GM12801 (cell line): ENCODE measurements around the gene OLFML3.

ENCODE experiments used
- TF ChIP-seq, protein P1 (sequence below): IDR thresholded peaks from one replicate; pipeline ENCODE4 v1.5.1; 2011; ENCODE audit warnings: control low read depth; ENCODE audit not compliant: insufficient read length; ENCODE audit errors: extremely low read depth

The OLFML3 gene

GRCh38 chr1:113951719-113952118 is 27.6 kb upstream of the OLFML3 start:
- TF ChIP-seq, protein P1, sequence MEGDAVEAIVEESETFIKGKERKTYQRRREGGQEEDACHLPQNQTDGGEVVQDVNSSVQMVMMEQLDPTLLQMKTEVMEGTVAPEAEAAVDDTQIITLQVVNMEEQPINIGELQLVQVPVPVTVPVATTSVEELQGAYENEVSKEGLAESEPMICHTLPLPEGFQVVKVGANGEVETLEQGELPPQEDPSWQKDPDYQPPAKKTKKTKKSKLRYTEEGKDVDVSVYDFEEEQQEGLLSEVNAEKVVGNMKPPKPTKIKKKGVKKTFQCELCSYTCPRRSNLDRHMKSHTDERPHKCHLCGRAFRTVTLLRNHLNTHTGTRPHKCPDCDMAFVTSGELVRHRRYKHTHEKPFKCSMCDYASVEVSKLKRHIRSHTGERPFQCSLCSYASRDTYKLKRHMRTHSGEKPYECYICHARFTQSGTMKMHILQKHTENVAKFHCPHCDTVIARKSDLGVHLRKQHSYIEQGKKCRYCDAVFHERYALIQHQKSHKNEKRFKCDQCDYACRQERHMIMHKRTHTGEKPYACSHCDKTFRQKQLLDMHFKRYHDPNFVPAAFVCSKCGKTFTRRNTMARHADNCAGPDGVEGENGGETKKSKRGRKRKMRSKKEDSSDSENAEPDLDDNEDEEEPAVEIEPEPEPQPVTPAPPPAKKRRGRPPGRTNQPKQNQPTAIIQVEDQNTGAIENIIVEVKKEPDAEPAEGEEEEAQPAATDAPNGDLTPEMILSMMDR, result no peak

- TF ChIP-seq, protein P1, result no peak
Measured at GRCh38 chr1:113957984-113958383, 21.3 kb upstream of the OLFML3 start.

DNA sequence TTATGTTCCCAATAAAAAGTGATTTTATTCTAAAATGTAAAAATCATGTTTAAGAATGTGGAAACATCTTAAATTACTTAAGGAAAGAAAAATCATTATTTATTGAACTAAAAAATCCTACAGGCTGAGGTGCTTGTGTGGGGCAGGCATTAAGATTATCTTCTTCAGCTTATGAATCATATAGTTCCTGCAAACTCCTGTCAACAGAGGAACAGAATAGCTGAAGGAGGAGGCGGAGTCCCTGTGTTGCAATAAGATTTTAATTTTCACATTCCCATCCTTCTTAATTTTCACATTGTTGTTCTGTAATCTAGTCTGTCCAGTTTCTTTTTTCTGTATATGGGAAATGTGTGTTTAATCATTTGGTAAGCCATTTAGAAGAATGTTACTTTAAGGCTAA is 20.6 kb upstream of the OLFML3 start:
- TF ChIP-seq, protein P1, result no peak

DNA sequence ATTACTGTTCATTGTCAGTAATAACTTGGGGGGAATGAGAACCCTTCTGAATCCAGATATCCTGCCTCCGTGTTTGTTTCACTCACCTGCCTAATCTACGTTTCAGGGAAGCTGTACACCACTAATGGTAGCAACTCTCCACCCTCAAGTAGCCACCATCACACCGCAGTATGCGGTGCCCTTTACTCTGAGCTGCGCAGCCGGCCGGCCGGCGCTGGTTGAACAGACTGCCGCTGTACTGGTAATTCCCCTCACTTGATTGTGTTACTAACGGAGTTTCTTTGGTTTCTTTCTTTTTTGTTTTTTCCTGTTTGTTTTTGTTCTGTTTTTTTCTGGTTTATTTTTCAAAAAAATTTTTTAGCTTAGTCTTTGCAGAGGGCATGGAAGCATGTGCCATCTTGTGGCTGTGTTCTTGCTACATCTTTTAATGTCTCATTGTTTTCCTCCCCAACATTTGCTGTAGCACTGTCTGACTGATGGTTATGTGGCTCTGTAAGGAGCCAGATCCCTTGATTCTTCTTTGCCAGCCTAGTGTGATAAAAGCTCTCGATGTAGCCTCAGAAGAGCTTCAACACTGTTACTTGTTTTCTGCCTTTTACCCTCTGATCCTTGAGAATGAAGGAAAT is 15.9 kb upstream of the OLFML3 start:
- TF ChIP-seq, protein P1, result no peak

DNA sequence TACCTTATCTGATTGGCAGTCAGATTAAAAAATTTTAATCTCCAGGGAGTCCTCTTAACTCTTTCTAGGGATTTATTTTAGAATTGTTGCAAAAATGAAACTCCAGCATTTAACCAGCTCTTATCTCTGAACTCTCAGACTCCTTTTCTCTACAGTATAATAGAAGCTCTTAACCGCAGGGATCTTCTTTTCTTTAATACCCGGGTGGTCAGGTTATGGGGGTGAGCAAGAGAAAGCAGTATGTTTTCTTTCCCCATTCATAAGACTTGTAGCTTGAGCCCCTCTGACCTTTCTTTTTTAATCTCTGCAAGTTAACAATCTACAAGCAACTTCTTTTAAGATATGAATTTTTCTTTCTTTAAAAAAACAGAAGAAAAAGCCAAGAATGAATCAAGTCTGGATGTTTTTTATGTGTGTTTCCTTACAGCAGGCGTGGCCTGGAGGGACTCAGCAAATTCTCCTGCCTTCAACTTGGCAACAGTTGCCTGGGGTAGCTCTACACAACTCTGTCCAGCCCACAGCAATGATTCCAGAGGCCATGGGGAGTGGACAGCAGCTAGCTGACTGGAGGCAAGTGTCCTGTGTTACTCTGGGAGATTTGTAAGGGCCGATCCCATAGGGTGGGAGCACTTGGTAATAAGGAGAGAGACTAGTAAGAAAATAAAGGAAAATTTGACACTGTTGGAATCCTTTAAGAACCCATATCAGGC is 13.4 kb upstream of the OLFML3 start:
- TF ChIP-seq, protein P1, result no peak

DNA sequence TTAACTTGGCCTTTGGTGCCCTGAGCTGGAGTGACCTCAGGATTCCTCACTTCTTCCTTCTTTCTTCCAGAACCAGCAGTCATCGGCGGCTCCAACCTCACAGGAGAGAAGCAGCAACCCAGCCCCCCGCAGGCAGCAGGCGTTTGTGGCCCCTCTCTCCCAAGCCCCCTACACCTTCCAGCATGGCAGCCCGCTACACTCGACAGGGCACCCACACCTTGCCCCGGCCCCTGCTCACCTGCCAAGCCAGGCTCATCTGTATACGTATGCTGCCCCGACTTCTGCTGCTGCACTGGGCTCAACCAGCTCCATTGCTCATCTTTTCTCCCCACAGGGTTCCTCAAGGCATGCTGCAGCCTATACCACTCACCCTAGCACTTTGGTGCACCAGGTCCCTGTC is 6.3 kb upstream of the OLFML3 start:
- TF ChIP-seq, protein P1, result no peak

DNA sequence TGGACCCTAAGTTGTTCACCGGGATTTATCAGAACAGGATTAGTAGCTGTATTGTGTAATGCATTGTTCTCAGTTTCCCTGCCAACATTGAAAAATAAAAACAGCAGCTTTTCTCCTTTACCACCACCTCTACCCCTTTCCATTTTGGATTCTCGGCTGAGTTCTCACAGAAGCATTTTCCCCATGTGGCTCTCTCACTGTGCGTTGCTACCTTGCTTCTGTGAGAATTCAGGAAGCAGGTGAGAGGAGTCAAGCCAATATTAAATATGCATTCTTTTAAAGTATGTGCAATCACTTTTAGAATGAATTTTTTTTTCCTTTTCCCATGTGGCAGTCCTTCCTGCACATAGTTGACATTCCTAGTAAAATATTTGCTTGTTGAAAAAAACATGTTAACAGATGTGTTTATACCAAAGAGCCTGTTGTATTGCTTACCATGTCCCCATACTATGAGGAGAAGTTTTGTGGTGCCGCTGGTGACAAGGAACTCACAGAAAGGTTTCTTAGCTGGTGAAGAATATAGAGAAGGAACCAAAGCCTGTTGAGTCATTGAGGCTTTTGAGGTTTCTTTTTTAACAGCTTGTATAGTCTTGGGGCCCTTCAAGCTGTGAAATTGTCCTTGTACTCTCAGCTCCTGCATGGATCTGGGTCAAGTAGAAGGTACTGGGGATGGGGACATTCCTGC is 3.9 kb upstream of the OLFML3 start:
- TF ChIP-seq, protein P1, result no peak
